H1 (cell line): ENCODE measurements around the gene KLK7. TPM values are rescaled to one million over a fixed set of nuclear protein-coding genes. Genes with fewer than 3 reads are reported as not detected.

Source experiments
- CTCF ChIA-PET: fragments of 300-600 bp; sonication (Branson Sonifier 250); formaldehyde crosslinking; loops from one replicate; lab custom pipeline; 2021; ENCODE audit not compliant: partially characterized antibody; lab: Charles Lee
- POLR2A ChIA-PET: fragments of 300-600 bp; sonication (Branson Sonifier 250); formaldehyde crosslinking; loops from one replicate; lab custom pipeline; 2021; ENCODE audit warnings: inconsistent platforms; ENCODE audit not compliant: partially characterized antibody; lab: Charles Lee
- DNase-seq, 2 experiments: peaks; one replicate each; pipeline versions ENCODE4 v3.0.0 to v3.0.0-alpha.2; 2010 to 2022; ENCODE audit warnings: low spot score in 2 of 2, low read depth in 1 of 2, mixed read lengths in 1 of 2
- FAIRE-seq: peaks from 2 replicates; lab custom pipeline; 2011; peaks lifted over from hg19 to GRCh38; lab: Jason Lieb, UNC
- H2AFZ ChIP-seq: 2 replicates; pipeline ENCODE4 v1.8.1; 2012; ENCODE audit warnings: low read length, inconsistent platforms
- H2AK5ac ChIP-seq: 2 replicates; pipeline ENCODE4 v1.6.1; 2013; ENCODE audit warnings: low read depth, low read length
- H2BK120ac ChIP-seq: replicated peaks from 2 replicates; pipeline ENCODE3; 2013; ENCODE audit warnings: low read depth, low read length, inconsistent platforms
- H2BK12ac ChIP-seq: 2 replicates; pipeline ENCODE4 v1.6.1; 2013; ENCODE audit warnings: low read depth, low read length
- H2BK15ac ChIP-seq: 2 replicates; pipeline ENCODE4 v1.6.1; 2013; ENCODE audit warnings: low read length
- H2BK20ac ChIP-seq: 2 replicates; pipeline ENCODE4 v1.6.1; 2013; ENCODE audit warnings: low read length
- H2BK5ac ChIP-seq: 2 replicates; pipeline ENCODE4 v1.6.1; 2013; ENCODE audit warnings: low read depth, low read length
- H3K14ac ChIP-seq: 2 replicates; pipeline ENCODE4 v1.6.1; 2013; ENCODE audit warnings: inconsistent platforms; ENCODE audit not compliant: insufficient read length
- H3K18ac ChIP-seq: 2 replicates; pipeline ENCODE4 v1.6.1; 2013; ENCODE audit warnings: low read length; ENCODE audit errors: extremely low read depth
- H3K23ac ChIP-seq: 2 replicates; pipeline ENCODE4 v1.6.1; 2013; ENCODE audit warnings: inconsistent platforms; ENCODE audit not compliant: insufficient read length
- H3K23me2 ChIP-seq: 2 replicates; pipeline ENCODE4 v1.6.1; 2013; ENCODE audit warnings: low read depth, low read length
- H3K27ac ChIP-seq: 2 replicates; pipeline ENCODE4 v1.6.1; 2011; ENCODE audit warnings: low read depth, low read length, inconsistent platforms
- H3K27me3 ChIP-seq, 4 experiments: replicated peaks in 1 of 4; 1 replicate in 1 of 4; 2 replicates in 3 of 4; pipeline versions ENCODE4 v1.6.1 to v1.8.1; 2011 to 2013; ENCODE audit warnings: low read length in 3 of 4, mild to moderate bottlenecking in 3 of 4, inconsistent platforms in 2 of 4, mixed read lengths in 2 of 4, moderate library complexity in 1 of 4; ENCODE audit not compliant: control insufficient read depth in 3 of 4, insufficient read depth in 3 of 4; ENCODE audit errors: extremely low read depth in 1 of 4
- H3K36me3 ChIP-seq, 4 experiments: 2 replicates each; pipeline versions ENCODE4 v1.6.1 to v1.8.1; 2011 to 2013; ENCODE audit warnings: mild to moderate bottlenecking in 4 of 4, low read length in 3 of 4, moderate library complexity in 2 of 4, control low read depth in 1 of 4, inconsistent platforms in 1 of 4; ENCODE audit not compliant: insufficient read depth in 4 of 4, control insufficient read depth in 2 of 4
- H3K4ac ChIP-seq: replicated peaks from 2 replicates; pipeline ENCODE3; 2013; ENCODE audit warnings: low read length, low read depth, mixed read lengths, inconsistent platforms; ENCODE audit not compliant: insufficient read length
- H3K4me1 ChIP-seq, 4 experiments: replicated peaks in 1 of 4; 1 replicate in 1 of 4; 2 replicates in 3 of 4; pipeline versions ENCODE4 v1.6.1 to v1.8.1; 2011 to 2013; ENCODE audit warnings: low read length in 3 of 4, inconsistent platforms in 2 of 4, mixed read lengths in 1 of 4; ENCODE audit not compliant: insufficient read depth in 4 of 4, control insufficient read depth in 3 of 4
- H3K4me2 ChIP-seq, 2 experiments: 2 replicates each; pipeline versions ENCODE4 v1.6.1 to v1.8.1; 2011 to 2013; ENCODE audit warnings: low read depth in 2 of 2, low read length in 2 of 2, control low read depth in 1 of 2, inconsistent platforms in 1 of 2, mild to moderate bottlenecking in 1 of 2; ENCODE audit not compliant: insufficient read depth in 1 of 2
- H3K4me3 ChIP-seq, 4 experiments: fragments of 200-600, 300-600 bp in 1 of 4; sonication (generic), shearing (Covaris generic), sonication (Bioruptor Twin) in 1 of 4; 2 replicates each; pipeline versions ENCODE4 v1.5.1 to v1.8.1; 2011 to 2016; ENCODE audit warnings: low read length in 4 of 4, low read depth in 3 of 4, control low read depth in 2 of 4, inconsistent platforms in 2 of 4, mild to moderate bottlenecking in 2 of 4, mixed read lengths in 1 of 4, moderate library complexity in 1 of 4; ENCODE audit not compliant: insufficient read depth in 2 of 4; ENCODE audit errors: extremely low read depth in 1 of 4
- H3K56ac ChIP-seq: replicated peaks from 2 replicates; pipeline ENCODE3; 2013; ENCODE audit warnings: low read depth, mild to moderate bottlenecking, mixed read lengths, low read length, inconsistent platforms; ENCODE audit not compliant: insufficient read length
- H3K79me1 ChIP-seq: 2 replicates; pipeline ENCODE4 v1.6.1; 2013; ENCODE audit warnings: low read depth, low read length, control low read depth
- H3K79me2 ChIP-seq, 2 experiments: 2 replicates each; pipeline versions ENCODE4 v1.6.1 to v1.8.1; 2012 to 2013; ENCODE audit warnings: low read length in 2 of 2, mild to moderate bottlenecking in 2 of 2, inconsistent platforms in 1 of 2; ENCODE audit not compliant: insufficient read depth in 2 of 2, control insufficient read depth in 1 of 2
- H3K9ac ChIP-seq, 4 experiments: replicated peaks in 1 of 4; 1 replicate in 1 of 4; 2 replicates in 3 of 4; pipeline versions ENCODE4 v1.6.1 to v1.8.1; 2011 to 2013; ENCODE audit warnings: low read depth in 3 of 4, low read length in 3 of 4, control low read depth in 2 of 4, mild to moderate bottlenecking in 2 of 4, moderate library complexity in 2 of 4, inconsistent platforms in 1 of 4; ENCODE audit errors: extremely low read depth in 1 of 4
- H3K9me3 ChIP-seq, 2 experiments: 2 replicates each; pipeline versions ENCODE4 v1.6.1 to v1.8.1; 2012 to 2013; ENCODE audit warnings: mild to moderate bottlenecking in 2 of 2, moderate library complexity in 2 of 2, control low read depth in 1 of 2, inconsistent platforms in 1 of 2, low read depth in 1 of 2, low read length in 1 of 2, mixed read lengths in 1 of 2; ENCODE audit not compliant: insufficient read depth in 2 of 2
- H4K20me1 ChIP-seq, 2 experiments: replicated peaks in 1 of 2; 2 replicates each; pipeline versions ENCODE3 to v1.8.1; 2011 to 2013; ENCODE audit warnings: inconsistent platforms in 2 of 2, low read length in 2 of 2, mild to moderate bottlenecking in 1 of 2; ENCODE audit not compliant: insufficient read depth in 2 of 2, control insufficient read depth in 1 of 2
- H4K5ac ChIP-seq: 2 replicates; pipeline ENCODE4 v1.6.1; 2013; ENCODE audit warnings: low read length, low read depth, mixed read lengths, inconsistent platforms; ENCODE audit not compliant: insufficient read length
- H4K8ac ChIP-seq: 2 replicates; pipeline ENCODE4 v1.8.0; 2013; ENCODE audit warnings: mild to moderate bottlenecking, moderate library complexity, low read length, inconsistent platforms; ENCODE audit not compliant: insufficient read depth; ENCODE audit errors: extremely low read depth
- H4K91ac ChIP-seq: replicated peaks from 2 replicates; pipeline ENCODE3; 2013; ENCODE audit warnings: low read length, mixed read lengths, inconsistent platforms; ENCODE audit not compliant: insufficient read length
- PHF8 ChIP-seq: fragments of 200-600 bp; sonication (generic); conservative IDR thresholded peaks from 2 replicates; pipeline ENCODE4 v1.7.1; 2012; ENCODE audit warnings: low read depth, mild to moderate bottlenecking, inconsistent platforms, low read length, moderate library complexity
- RAD21 ChIP-seq, 2 experiments: IDR thresholded peaks in 1 of 2; conservative IDR thresholded peaks in 1 of 2; 2 replicates each; pipeline ENCODE4 v1.6.1; 2011; ENCODE audit warnings: low read depth in 2 of 2, low read length in 2 of 2, improper control_type of control experiment in 1 of 2, inconsistent platforms in 1 of 2, mild to moderate bottlenecking in 1 of 2, moderate library complexity in 1 of 2
- RBBP5 ChIP-seq: IDR thresholded peaks from 2 replicates; pipeline ENCODE4 v1.7.1; 2012; ENCODE audit warnings: low read depth, mild to moderate bottlenecking, inconsistent platforms, low read length, moderate library complexity, borderline replicate concordance
- TCF12 ChIP-seq: IDR thresholded peaks from 2 replicates; pipeline ENCODE4 v1.6.1; 2011; ENCODE audit warnings: low read depth, mild to moderate bottlenecking, low read length
- TEAD4 ChIP-seq: IDR thresholded peaks from 2 replicates; pipeline ENCODE4 v1.6.1; 2012; ENCODE audit warnings: low read depth, low read length, inconsistent platforms, mixed read lengths
- WGBS, 2 experiments: shearing (Covaris generic) in 1 of 2; methylation state at CpG; one replicate each; pipeline versions ENCODE4 v1.1.6 to v1.1.7; 2013 to 2015; ENCODE audit warnings: low lambda C conversion rate in 2 of 2, mixed read lengths in 2 of 2, inconsistent platforms in 1 of 2, low coverage in 1 of 2, missing lambda C conversion rate in 1 of 2; ENCODE audit not compliant: insufficient replicate concordance in 2 of 2, insufficient coverage in 1 of 2, insufficient read length in 1 of 2; ENCODE audit errors: extremely low coverage in 1 of 2, missing lambda C conversion rate in 1 of 2; 5-methylcytosine and 5-hydroxymethylcytosine counted together
- polyA plus RNA-seq, 7 experiments: library from polyadenylated mRNA; depleted of rRNA in 3 of 7; stranded (reverse) in 5 of 7; unstranded in 2 of 7; fragments of >200 nt in 5 of 7; fragments of 200-250 nt in 2 of 7; gene quantifications; 1 replicate in 5 of 7; 2 replicates in 1 of 7; 4 replicates in 1 of 7; pipeline versions ENCODE4 v1.2.1 to v1.2.3, GENCODE V29; 2011 to 2013; ENCODE audit warnings: missing spikeins in 2 of 7, mixed read lengths in 2 of 7
- total RNA-seq: library from RNA; stranded (reverse); fragmentation: NEBNext Ultra II Directional; extraction: Animal tissue kit (Norgen Biotek cat#: 25700); gene quantifications from 2 replicates; pipeline ENCODE4 v1.2.1, GENCODE V29; 2021
- TF ChIP-seq, protein P1 (sequence below): IDR thresholded peaks from 2 replicates; pipeline ENCODE4 v1.6.1; 2011; ENCODE audit warnings: low read depth, mild to moderate bottlenecking, low read length; ENCODE audit not compliant: insufficient read depth

The KLK7 gene
- total and polyA plus RNA-seq, 2 of the 8 experiments (the other 6 are each of a cell fraction or from before 2014, with no cell fraction given), result 0.73 to 1.4 TPM

DNA sequence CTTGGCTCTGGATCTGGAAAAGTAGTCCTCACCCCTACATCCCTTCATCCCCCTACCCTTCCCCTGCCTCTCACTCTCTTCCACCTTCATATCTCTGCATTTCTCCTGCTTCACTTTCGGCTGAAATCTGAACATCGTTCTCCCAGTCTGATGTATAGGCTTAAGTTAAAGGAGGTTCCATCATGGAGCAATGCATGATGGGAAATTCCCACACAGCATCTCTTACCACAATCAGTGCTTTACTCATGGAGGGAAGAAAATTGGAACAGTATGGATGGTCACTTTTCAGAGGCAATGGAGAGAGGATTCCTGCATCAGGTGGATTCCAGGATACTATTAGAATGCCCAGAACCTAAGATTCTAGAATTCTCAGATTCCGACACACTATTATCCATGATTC is 23.8 kb upstream of the KLK7 start:
- Histone ChIP-seq H2BK12ac (no peak overlapping the region), H4K20me1 (no peaks in the 10 kb centered on the region), H2AK5ac (no peak overlapping the region), H3K23ac (no peak overlapping the region), H4K91ac (no peak overlapping the region), H4K8ac (no peak overlapping the region), H3K56ac (no peak overlapping the region), H3K36me3 (no peaks in the 10 kb centered on the region), H2BK120ac (no peak overlapping the region), H3K79me2 (no peaks in the 10 kb centered on the region), H3K27me3 (no peaks in the 10 kb centered on the region), H3K9me3 (no peaks in the 10 kb centered on the region), H2BK20ac (no peak overlapping the region), H4K5ac (no peak overlapping the region), H3K4me2 (no peak overlapping the region), H3K4me3 (no peak overlapping the region), H3K9ac (no peak overlapping the region), H3K27ac (no peak overlapping the region), H2AFZ (no peak overlapping the region), H3K79me1 (no peaks in the 10 kb centered on the region), H3K23me2 (no peaks in the 10 kb centered on the region), H3K14ac (no peak overlapping the region), H3K4ac (no peak overlapping the region), H3K18ac (no peak overlapping the region), H3K4me1 (no peaks in the 10 kb centered on the region; a peak in 1 of 7 replicates), H2BK5ac (no peak overlapping the region), H2BK15ac (no peak overlapping the region)
- TF ChIP-seq, protein P1, sequence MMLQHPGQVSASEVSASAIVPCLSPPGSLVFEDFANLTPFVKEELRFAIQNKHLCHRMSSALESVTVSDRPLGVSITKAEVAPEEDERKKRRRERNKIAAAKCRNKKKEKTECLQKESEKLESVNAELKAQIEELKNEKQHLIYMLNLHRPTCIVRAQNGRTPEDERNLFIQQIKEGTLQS, result no peak
- TF ChIP-seq PHF8 (no peak), TEAD4 (no peak), RAD21 (IDR thresholded peaks at IDR 0.05 in 1 of 2, conservative IDR thresholded peaks at IDR 0.05 in 1 of 2; ENCODE audit: low read depth in 2 of 2, low read length in 2 of 2) (no peak), TCF12 (no peak), RBBP5 (no peak)
- DNase-seq (no peak), FAIRE-seq (no peak)
- WGBS, 2 experiments, result 85% methylated on average over 3 of the region's 3 CpGs; no CpG with 5 or more reads in 1 of the 2 experiments
- ChIA-PET POLR2A (no interaction called here), CTCF (interaction anchor here (0.6 to 1.3 kb wide), 2 partner anchors 9 to 24 kb away, joined by 3 to 6 read pairs; partner anchors contain the start of gene KLK7)
